ENCODE data around the gene CYREN.

GRCh38 chr7:135215698-135216097 is 45.2 kb upstream of the CYREN start:
- TF ChIP-seq CTCF (conservative IDR thresholded peaks at IDR 0.05; ENCODE audit: low read length) (no peak), EZH2phosphoT487 (IDR thresholded peaks at IDR 0.05; ENCODE audit: borderline replicate concordance) (no peak)
